Fibroblast of villous mesenchyme (primary cell): ENCODE measurements around the gene NDUFC2. TPM values are rescaled to one million over a fixed set of nuclear protein-coding genes. Genes with fewer than 3 reads are reported as not detected.

Experiments
- DNase-seq: peaks from one replicate; pipeline ENCODE4 v3.0.0-alpha.2; 2010; ENCODE audit warnings: low read depth
- H3K4me3 ChIP-seq: 2 replicates; pipeline ENCODE4 v1.5.1; 2011; ENCODE audit warnings: low read depth, mild to moderate bottlenecking, low read length
- CTCF ChIP-seq: IDR thresholded peaks from 2 replicates; pipeline ENCODE4 v1.5.1; 2012; ENCODE audit warnings: low read depth, mild to moderate bottlenecking, low read length; ENCODE audit not compliant: insufficient read depth
- total RNA-seq: library from RNA; depleted of rRNA; stranded (reverse); fragments of >200 nt; gene quantifications from 2 replicates; pipeline ENCODE4 v1.2.3, GENCODE V29; 2012

Gene NDUFC2
- total RNA-seq, 1 donor, result 120 TPM

- no peak for TF ChIP-seq CTCF
- peak; percentile 56 for DNase-seq
- H3K4me3 ChIP-seq, result no peak overlapping the region
Measured at GRCh38 chr11:78050964-78051831, 28.5 kb downstream of the NDUFC2 start.

GRCh38 chr11:78049348-78049747, 30.3 kb downstream of the NDUFC2 start:
- no peak for DNase-seq
- H3K4me3 ChIP-seq, result no peak overlapping the region
- TF ChIP-seq CTCF, result no peak

DNA sequence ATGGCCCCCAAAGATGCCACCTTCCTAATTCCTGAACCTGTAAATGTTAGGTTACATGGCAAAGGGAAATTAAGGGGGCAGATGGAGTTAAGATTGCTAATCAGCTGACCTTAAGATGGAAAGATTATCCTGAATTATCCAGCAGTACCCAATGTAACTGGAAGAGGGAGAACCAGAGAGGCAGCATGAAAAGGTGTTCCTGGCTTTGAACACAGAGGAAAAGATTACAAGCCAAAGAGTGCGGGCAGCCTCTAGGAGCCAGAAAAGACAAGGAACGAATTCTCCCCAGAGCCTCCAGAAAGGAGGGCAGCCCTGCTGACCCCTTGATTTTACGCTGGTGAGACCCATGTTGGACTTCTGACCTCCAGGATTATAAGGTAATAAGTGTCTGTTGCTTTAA, 31.1 kb downstream of the NDUFC2 start:
- no peak for DNase-seq
- H3K4me3 ChIP-seq, result no peak overlapping the region
- TF ChIP-seq CTCF, result no peak

DNA sequence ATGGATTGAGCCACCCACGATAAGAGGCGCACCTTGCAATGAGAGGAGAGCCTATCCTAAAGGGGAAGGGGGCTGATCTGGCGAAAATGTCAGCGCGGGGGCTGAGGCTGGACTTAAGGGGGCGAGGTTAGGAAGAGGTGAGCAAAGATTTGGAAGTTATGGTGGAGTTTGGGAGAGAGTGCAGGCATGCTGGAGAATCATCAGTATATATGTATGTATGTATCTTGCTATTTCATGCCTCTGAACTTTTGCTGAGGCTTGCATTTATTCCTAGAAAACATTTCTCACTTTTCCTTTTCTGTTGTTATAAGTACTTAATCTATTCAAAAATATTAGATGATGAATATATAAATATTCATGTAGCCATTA, 33.2 kb downstream of the NDUFC2 start:
- no peak for DNase-seq
- no peak for TF ChIP-seq CTCF
- H3K4me3 ChIP-seq, result no peak overlapping the region

DNA sequence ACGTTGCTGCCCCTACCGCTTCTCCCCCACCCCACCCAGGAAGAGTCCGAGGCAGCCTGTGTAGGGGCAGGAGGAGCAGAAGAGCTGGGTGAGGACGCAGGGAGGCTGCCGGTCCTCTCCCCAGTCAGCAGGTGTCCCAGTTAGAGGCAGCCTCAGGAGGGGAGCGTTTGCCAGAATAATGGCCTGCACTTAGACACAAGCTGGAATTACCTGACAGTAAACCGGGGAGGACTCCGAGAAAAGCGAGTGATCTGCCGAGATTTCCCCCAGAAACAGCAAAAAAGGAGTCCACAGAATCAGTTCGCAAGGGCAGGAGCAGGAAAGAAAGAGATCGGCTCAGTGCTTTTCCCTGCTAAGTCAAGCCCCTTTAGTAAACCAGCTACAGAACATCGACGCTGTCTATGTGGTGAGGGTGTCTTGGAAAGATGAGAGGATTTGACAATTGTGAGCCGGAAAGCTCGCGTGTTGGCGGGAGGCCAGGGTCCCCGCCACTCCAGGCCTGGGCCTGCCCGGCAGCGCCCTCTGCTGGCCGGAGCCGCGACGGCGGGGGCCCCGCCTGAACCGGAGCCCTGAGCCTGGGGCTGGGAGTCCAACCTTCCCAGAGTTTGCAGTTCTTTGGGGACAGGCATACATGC, 33.7 kb downstream of the NDUFC2 start:
- TF ChIP-seq CTCF, result peak; percentile 99
- peak; percentile 65 for DNase-seq
- H3K4me3 ChIP-seq, result peak overlapping the region; percentile 52

DNA sequence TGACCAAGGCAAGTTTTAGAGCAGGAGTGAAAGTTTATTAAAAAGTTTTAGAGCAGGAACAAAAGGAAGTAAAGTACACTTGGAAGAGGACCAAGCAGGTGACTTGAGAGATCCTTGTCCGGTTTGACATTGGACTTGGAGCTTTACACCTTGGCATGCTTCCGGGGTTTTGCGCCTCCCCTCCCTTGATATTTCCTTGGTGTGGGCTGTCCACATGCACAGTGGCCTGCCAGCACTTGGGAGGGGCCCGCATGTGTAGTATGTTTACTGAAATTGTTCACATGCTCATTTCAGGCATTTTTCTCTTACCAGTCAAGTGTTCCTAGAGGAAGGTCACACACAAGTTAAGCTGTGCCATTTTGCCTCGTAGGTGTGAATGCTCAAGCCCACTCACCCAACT, 35.0 kb downstream of the NDUFC2 start:
- no peak overlapping the region for H3K4me3 ChIP-seq
- TF ChIP-seq CTCF, result no peak
- DNase-seq, result no peak
